Neural progenitor cell (in vitro differentiated cells): ENCODE measurements around the gene POU2AF1. TPM values are rescaled to one million over a fixed set of nuclear protein-coding genes. Genes with fewer than 3 reads are reported as not detected.

Experiments used
- DNase-seq: peaks from one replicate; pipeline ENCODE4 v3.0.0-alpha.2; 2016; ENCODE audit warnings: low spot score
- H2AFZ ChIP-seq: fragments of 200-600 bp; sonication (generic); replicated peaks from 2 replicates; pipeline ENCODE4 v1.6.1; 2016; ENCODE audit warnings: antibody characterized with exemption
- H3F3A ChIP-seq: fragments of 200-600 bp; sonication (generic); 2 replicates; pipeline ENCODE4 v1.6.1; 2016; ENCODE audit warnings: antibody characterized with exemption, low read depth
- H3K27ac ChIP-seq: fragments of 200-600 bp; sonication (generic); 2 replicates; pipeline ENCODE4 v1.5.1; 2016; ENCODE audit warnings: mild to moderate bottlenecking
- H3K27me3 ChIP-seq: fragments of 200-600 bp; sonication (generic); 2 replicates; pipeline ENCODE4 v1.6.1; 2016; ENCODE audit warnings: mild to moderate bottlenecking, moderate library complexity
- H3K36me3 ChIP-seq: fragments of 200-600 bp; sonication (generic); 2 replicates; pipeline ENCODE4 v1.5.1; 2016
- H3K4me1 ChIP-seq: fragments of 200-600 bp; sonication (generic); 2 replicates; pipeline ENCODE4 v1.6.1; 2016; ENCODE audit warnings: mixed run types
- H3K4me2 ChIP-seq: fragments of 200-600 bp; sonication (generic); 2 replicates; pipeline ENCODE4 v1.6.1; 2016
- H3K4me3 ChIP-seq: fragments of 200-600 bp; sonication (generic); 2 replicates; pipeline ENCODE4 v1.5.1; 2016
- H3K79me2 ChIP-seq: fragments of 200-600 bp; sonication (generic); 2 replicates; pipeline ENCODE4 v1.6.1; 2016; ENCODE audit warnings: low read depth
- H3K9ac ChIP-seq: fragments of 200-600 bp; sonication (generic); 2 replicates; pipeline ENCODE4 v1.6.1; 2016
- H3K9me3 ChIP-seq: fragments of 200-600 bp; sonication (generic); 2 replicates; pipeline ENCODE4 v1.5.1; 2016; ENCODE audit warnings: low read depth
- H4K20me1 ChIP-seq: fragments of 200-600 bp; sonication (generic); 2 replicates; pipeline ENCODE4 v1.6.1; 2016; ENCODE audit warnings: low read depth
- H3K27ac Mint-ChIP-seq: 3 replicates; pipeline ENCODE4 v1.8.0; 2021; ENCODE audit warnings: mixed read lengths
- H3K27me3 Mint-ChIP-seq: 2 replicates; pipeline ENCODE4 v1.8.0; 2022; ENCODE audit warnings: low read depth, mild to moderate bottlenecking, inconsistent platforms, moderate library complexity, mixed read lengths; ENCODE audit not compliant: insufficient read depth
- H3K36me3 Mint-ChIP-seq: 3 replicates; pipeline ENCODE4 v1.8.0; 2021; ENCODE audit warnings: mixed read lengths
- H3K4me1 Mint-ChIP-seq: 3 replicates; pipeline ENCODE4 v1.8.0; 2021; ENCODE audit warnings: mixed read lengths
- H3K4me3 Mint-ChIP-seq: 3 replicates; pipeline ENCODE4 v1.8.0; 2021; ENCODE audit warnings: mild to moderate bottlenecking, moderate library complexity, mixed read lengths
- H3K9me3 Mint-ChIP-seq: 3 replicates; pipeline ENCODE4 v1.8.0; 2020; ENCODE audit warnings: mixed read lengths
- CTCF ChIP-seq: fragments of 200-600 bp; sonication (generic); IDR thresholded peaks from 2 replicates; pipeline ENCODE4 v1.5.1; 2017; ENCODE audit warnings: antibody characterized with exemption, mild to moderate bottlenecking
- EZH2 ChIP-seq: fragments of 200-600 bp; sonication (generic); IDR thresholded peaks from 2 replicates; pipeline ENCODE4 v1.6.1; 2017; ENCODE audit warnings: antibody characterized with exemption, mild to moderate bottlenecking, moderate library complexity
- EZH2phosphoT487 ChIP-seq: fragments of 200-600 bp; sonication (generic); IDR thresholded peaks from 2 replicates; pipeline ENCODE4 v1.6.1; 2017; ENCODE audit warnings: antibody characterized with exemption
- total RNA-seq: library from RNA; depleted of rRNA; stranded (reverse); fragments of >200 nt; gene quantifications from 2 replicates; pipeline ENCODE4 v1.2.3, GENCODE V29; 2015; ENCODE audit warnings: low replicate concordance

The POU2AF1 gene
- total RNA-seq, 1 donor from 2014 or later = not detected

DNA sequence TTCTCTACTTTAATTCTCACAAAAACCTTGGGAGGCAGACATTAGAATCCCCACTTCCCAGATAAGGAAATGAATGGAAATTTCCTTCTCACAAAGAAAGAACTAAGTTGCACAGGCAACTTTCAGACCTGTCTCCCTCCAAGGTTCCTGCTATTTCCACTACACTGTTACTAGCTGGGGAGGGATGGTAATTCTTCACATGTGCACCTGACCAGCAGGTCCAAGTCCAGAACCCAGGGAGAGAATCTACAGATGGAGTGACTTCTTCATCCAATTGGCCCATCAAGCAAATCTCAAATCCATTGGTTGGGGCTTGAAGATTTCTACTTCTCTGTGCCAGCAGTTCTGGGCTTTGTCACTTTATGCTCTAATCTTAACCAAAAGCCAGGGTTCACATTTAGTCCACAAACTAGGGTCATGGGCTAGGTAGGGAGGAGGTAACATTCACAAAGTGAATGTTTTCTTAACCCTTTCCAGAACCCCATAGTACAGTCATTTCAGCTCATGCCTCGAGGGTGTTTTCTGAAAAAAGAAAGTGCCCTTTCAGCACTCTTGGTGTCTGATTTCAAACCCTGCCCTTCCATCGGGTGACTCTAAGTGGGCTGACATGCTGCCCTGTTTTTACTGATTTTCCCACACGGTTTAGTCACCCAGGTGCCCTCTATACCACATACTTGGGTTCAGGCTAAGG is 2.7 kb downstream of the POU2AF1 start:
- Histone ChIP-seq H3K4me3 (no peak overlapping the region), H3K27ac (no peak overlapping the region), H3K27me3 (no peaks in the 10 kb centered on the region), H3K9ac (no peak overlapping the region), H3K36me3 (no peaks in the 10 kb centered on the region), H3K4me1 (no peaks in the 10 kb centered on the region), H2AFZ (no peak overlapping the region), H3F3A (no peaks in the 10 kb centered on the region), H4K20me1 (no peaks in the 10 kb centered on the region), H3K79me2 (no peaks in the 10 kb centered on the region), H3K9me3 (no peaks in the 10 kb centered on the region), H3K4me2 (no peak overlapping the region)
- no peak overlapping the region for H3K4me3 Mint-ChIP-seq
- no peaks in the 10 kb centered on the region for H3K27me3 Mint-ChIP-seq
- no peaks in the 10 kb centered on the region for H3K9me3 Mint-ChIP-seq
- peaks cover 5% of the 10 kb centered on the region for H3K4me1 Mint-ChIP-seq
- no peak overlapping the region for H3K27ac Mint-ChIP-seq
- no peaks in the 10 kb centered on the region for H3K36me3 Mint-ChIP-seq
- TF ChIP-seq EZH2 (no peak), CTCF (no peak), EZH2phosphoT487 (no peak)
- DNase-seq = no peak

GRCh38 chr11:111373590-111373989 is 5.5 kb downstream of the POU2AF1 start:
- H3K4me3 ChIP-seq = no peak overlapping the region
- H3K36me3 ChIP-seq = no peaks in the 10 kb centered on the region
- no peaks in the 10 kb centered on the region for H3F3A ChIP-seq
- no peaks in the 10 kb centered on the region for H3K9me3 ChIP-seq
- Mint-ChIP-seq H3K27me3 (no peaks in the 10 kb centered on the region), H3K36me3 (no peaks in the 10 kb centered on the region), H3K4me1 (peaks cover 3% of the 10 kb centered on the region), H3K9me3 (no peaks in the 10 kb centered on the region), H3K4me3 (no peak overlapping the region), H3K27ac (no peak overlapping the region)
- no peaks in the 10 kb centered on the region for H3K79me2 ChIP-seq
- TF ChIP-seq EZH2 (no peak), CTCF (no peak)
- no peaks in the 10 kb centered on the region for H3K27me3 ChIP-seq
- no peak overlapping the region for H3K9ac ChIP-seq
- DNase-seq = no peak
- H4K20me1 ChIP-seq = no peaks in the 10 kb centered on the region
- no peak overlapping the region for H3K27ac ChIP-seq
- no peaks in the 10 kb centered on the region for H3K4me1 ChIP-seq
- no peak overlapping the region for H2AFZ ChIP-seq
- no peak overlapping the region for H3K4me2 ChIP-seq

DNA sequence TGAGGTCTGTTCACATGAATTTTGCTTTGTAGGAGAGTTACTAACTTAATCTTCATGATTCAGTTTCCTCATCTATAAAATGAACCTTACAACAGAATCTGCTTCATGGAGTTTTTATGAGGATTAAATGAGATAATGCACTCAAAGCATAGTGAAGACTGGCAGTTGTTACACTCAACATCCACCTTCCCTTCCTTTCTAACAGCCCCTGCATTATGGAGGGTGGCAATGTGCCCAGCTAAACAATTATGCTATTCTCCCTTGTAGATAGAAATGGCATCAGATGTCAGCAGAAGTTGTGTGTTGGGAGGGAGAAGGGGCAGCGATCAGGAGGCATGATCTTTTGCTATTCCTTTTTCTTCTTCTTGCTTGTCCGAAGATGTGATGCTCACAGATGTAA is 6.5 kb downstream of the POU2AF1 start:
- TF ChIP-seq EZH2 (no peak), EZH2phosphoT487 (no peak), CTCF (no peak)
- Histone ChIP-seq H3F3A (no peaks in the 10 kb centered on the region), H3K9ac (no peak overlapping the region), H4K20me1 (no peaks in the 10 kb centered on the region), H3K4me2 (no peak overlapping the region), H3K4me1 (no peaks in the 10 kb centered on the region), H3K27me3 (no peaks in the 10 kb centered on the region), H3K27ac (no peak overlapping the region), H3K4me3 (no peak overlapping the region), H2AFZ (no peak overlapping the region), H3K79me2 (no peaks in the 10 kb centered on the region), H3K9me3 (no peaks in the 10 kb centered on the region), H3K36me3 (no peaks in the 10 kb centered on the region)
- Mint-ChIP-seq H3K9me3 (no peaks in the 10 kb centered on the region), H3K27ac (no peak overlapping the region), H3K4me3 (no peak overlapping the region), H3K36me3 (no peaks in the 10 kb centered on the region), H3K4me1 (no peaks in the 10 kb centered on the region), H3K27me3 (peaks cover 2% of the 10 kb centered on the region)
- DNase-seq = no peak
